NCI-H446 (cell line): ENCODE measurements around the gene NUP54.
A peak's percentile ranks its signal among the peaks of the same experiment; 100 is the strongest.

Experiments
- DNase-seq, 2 experiments: peaks; one replicate each; lab custom pipeline; 2025; lab: John Stamatoyannopoulos, UW

Gene NUP54

DNA sequence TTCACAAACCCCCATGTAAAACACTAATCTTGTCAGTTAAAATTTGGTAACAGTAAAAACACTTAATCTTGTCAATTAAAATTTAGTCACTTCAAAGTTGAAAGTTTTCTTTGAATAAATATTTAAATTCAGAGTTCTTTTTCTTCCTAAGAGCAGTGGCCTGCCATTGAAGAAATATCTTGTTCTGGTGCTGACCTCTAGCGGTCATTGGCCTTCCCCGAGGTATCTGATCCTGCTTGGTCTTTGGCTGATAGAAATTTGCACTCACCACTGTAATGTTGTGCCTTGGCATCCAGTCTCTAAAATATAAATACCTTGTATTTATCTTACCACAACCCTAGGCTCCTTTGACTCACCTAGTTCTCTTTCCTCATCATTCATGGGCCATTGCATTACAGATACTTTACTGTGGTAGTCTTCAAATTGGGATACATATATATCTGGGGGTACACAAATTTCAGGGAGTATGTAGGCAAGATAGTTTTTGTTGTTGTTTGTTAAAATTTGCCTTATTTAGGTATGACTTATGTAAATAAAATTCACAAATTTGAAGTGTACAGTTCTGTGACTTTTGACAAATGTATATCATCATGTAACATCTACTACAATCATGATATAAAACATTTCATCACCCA is 80.4 kb downstream of the NUP54 start:
- DNase-seq: peak; percentile 26 to 80

DNA sequence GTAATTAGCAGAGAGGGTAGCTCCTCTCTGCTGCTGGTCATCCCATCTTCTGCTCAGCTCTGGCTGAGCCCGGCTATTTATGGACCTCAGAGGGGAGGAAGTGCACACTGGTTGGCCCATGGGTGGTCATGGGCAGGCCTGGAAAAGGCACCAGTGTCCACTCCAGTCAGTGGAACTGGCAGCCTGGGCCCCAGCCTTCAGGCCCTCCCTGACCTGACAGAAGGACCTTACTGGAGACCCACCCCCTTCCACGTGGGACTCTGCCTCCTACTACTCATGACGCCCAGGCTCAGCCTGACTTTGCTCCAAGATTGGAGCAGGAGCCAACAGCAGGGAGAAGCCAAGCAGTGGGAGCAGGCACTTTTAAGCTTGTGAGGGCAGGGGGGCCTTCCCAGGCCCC is 81.7 kb downstream of the NUP54 start:
- no peak for DNase-seq
